HG02840 (cell line): ENCODE results near the gene MSX1.
"Not testable (repeated sequence)": the region's sequence is repeated elsewhere in the genome, so short reads cannot be mapped to it uniquely, and the experiment has no call there.

Source experiments
- ATAC-seq: cut with Tn5 transposase; IDR thresholded peaks from one replicate; pipeline ENCODE4 v1.9.1; 2021; ENCODE audit warnings: mild to moderate bottlenecking, moderate library complexity, moderate number of reproducible peaks; ENCODE audit not compliant: unreplicated experiment, low FRiP score

The MSX1 gene

DNA sequence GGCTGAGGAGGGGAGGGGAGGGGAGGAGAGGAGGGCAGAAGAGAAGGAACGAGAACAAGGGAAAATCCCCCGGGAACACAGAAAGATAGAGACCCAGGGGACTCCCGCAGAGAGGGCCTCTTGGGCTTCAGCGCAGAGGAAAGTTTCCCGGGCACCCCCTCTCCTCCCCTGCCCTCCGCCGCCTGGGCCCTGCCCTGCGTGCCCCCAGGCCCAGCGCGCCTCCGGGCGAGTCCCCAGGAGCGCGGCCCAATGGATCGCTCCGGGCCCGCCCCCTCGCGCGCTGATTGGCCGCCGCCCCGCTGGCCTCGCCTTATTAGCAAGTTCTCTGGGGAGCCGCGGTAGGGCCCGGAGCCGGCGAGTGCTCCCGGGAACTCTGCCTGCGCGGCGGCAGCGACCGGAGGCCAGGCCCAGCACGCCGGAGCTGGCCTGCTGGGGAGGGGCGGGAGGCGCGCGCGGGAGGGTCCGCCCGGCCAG is at the start of gene MSX1:
Gene MSX1 (plus strand): TSS at position 341 of the 474 bp plus-strand sequence. CDS start 235 bp downstream, outside the sequence.
- peak; percentile 73 for ATAC-seq

- no peak for ATAC-seq
These were observed 49.2 kb upstream of the MSX1 start for GRCh38 chr4:4810092-4810774.

DNA sequence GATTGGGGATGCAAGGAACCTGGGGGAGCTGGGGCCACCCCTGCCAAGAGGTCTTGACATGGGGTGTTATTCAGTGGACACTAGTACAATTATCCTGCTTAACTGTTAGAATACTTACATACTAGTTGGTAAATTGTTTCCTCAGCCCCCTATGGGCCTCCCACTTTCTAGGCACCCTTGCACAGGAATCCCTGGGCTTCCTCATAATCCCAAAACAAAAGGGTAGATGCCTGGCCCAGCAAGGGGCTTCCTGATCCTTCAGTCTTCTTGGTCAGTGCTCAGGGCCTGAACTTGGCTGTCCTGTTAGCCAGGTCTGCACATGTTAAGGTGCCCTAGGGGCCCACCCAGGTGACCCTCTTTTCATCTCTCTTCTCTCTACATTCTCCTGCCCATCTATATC is 48.7 kb upstream of the MSX1 start:
- ATAC-seq: no peak

DNA sequence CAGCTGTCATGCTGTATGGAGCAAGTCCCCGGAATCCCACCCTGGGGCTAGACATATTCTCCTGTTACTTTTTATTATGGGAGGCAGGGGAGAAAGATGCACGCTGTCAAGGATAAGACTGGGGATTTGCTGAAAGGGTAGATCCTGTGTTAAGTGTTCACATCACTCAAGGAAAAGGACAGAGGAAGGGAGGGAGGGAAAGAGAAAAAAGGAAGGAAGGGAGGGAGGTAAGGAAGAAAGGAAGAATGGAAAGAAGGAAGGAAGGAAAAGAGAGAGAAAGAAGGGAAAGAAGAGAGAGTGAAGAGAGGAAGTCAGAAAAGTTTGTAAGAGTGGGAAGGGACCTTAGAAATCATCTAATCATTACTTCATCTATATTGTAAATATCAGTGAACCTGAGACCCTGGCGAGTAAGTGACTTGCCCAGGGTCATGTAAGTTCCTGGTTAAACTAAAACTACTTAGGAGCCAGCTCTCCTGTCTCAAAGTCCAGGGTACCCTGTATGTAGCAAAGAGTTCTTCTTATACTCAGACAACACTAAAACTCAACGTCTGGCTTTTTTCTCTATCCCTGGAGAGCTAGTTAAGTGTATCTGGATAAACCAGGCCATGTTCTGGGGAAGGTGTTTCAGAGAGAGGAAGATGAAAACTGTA is 47.2 kb upstream of the MSX1 start:
- ATAC-seq: no peak

- no peak for ATAC-seq
These were observed 40.9 kb upstream of the MSX1 start for GRCh38 chr4:4818415-4819212.

DNA sequence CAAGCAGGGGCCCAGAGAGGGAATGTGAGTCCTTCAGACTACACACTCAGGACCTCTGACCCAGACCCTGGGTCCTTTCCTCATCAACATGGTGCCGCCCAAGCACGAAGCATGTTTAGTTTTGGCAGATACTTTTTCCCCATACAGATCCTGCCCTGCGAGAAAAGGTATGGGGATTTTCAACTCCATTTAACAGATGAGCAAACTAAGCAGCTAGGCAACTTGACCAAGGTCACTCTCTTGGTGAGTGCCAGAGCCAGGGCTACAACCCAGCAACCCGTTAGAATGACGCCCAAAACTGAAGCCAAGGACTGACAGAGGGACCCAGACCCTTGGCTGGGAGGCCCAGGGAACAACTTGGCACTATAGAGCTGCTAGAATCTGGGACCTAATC is 40.3 kb upstream of the MSX1 start:
- no peak for ATAC-seq

GRCh38 chr4:4820261-4820660 is 39.2 kb upstream of the MSX1 start:
- ATAC-seq: no peak

DNA sequence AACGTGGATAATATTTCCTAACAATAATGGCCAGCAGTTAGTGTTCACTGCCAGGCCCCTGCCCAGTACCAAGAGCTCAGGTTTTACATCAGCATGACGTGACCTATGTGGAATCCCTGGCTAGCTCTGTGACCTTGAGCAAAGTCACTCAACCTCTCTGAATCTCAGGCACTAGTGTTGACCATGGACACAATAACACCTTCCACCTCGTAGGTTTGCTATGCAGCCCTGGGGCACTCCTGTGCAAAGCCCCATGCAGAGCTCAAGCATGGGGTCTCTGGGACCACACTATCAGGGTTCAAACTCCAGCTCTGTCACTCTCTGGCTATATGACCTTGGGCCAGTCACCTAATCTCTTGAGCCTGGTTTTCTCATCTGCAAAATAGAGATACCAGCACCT is 38.7 kb upstream of the MSX1 start:
- no peak for ATAC-seq

DNA sequence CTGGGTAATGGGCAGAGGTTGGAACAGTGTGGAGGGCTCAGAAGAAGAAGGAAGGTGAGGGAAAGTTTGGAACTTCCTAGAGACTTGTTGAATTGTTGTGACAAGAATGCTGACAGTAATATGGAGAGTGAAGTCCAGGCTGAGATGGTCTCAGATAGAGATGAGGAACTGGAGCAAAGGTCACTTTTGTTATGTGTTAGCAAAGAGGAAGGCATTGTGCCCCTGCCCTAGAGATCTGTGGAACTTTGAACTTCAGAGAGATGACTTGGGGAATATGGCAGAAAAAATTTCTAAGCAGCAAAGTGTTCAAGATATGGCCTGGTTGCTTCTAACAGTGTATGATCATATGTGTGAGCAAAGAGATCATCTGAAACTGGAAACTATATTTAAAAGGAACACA is 37.9 kb upstream of the MSX1 start:
- no peak for ATAC-seq

GRCh38 chr4:4822286-4822685 is 37.2 kb upstream of the MSX1 start:
- ATAC-seq: not testable (repeated sequence)

DNA sequence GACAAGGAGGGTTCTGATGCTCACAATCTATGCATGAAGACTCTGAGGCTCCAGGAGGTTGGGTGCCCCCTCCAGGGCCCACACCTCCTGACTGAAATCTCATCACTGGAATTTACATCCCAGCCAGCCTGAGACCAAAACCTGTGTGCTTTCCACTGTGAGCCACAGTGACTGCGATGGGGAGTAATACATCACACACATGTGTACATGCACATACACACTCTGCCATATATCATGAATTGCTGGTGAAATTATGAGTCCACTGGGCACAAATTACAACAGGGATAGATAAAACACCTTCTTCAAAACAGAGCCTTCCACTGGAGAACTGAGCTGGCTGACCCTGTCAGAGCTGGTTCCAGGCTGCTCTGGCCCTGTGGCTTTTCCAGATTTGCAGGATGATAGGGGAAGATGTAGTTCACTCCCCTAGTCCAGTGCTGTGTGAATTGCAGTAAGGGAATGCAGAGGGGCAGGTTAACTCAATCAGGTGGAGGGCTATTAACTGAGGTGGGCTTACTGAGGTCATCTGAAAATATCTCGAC is 35.8 kb upstream of the MSX1 start:
- no peak for ATAC-seq

DNA sequence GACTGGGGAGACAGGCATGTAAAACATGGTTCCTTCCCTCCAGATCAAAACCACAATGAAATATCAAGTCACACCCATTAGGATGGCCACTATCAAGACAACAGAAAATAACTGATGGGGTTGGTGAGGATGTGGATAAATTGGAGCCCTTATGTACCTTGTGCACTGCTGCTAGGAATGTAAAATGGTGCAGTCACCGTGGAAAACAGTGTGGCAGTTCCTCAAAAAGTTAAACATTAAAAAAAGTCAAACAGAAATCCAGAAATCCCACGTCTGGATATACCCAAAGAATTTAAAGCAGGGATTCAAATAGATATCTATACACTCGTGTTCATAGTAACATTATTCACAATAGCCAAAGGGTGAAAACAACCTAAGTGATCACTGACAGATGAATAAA is 35.2 kb upstream of the MSX1 start:
- ATAC-seq: no peak

GRCh38 chr4:4825431-4825830 is 34.0 kb upstream of the MSX1 start:
- no peak for ATAC-seq

- ATAC-seq: no peak
These were observed 29.6 kb upstream of the MSX1 start for GRCh38 chr4:4829837-4830236.

GRCh38 chr4:4831266-4831665 is 28.2 kb upstream of the MSX1 start:
- ATAC-seq: no peak

DNA sequence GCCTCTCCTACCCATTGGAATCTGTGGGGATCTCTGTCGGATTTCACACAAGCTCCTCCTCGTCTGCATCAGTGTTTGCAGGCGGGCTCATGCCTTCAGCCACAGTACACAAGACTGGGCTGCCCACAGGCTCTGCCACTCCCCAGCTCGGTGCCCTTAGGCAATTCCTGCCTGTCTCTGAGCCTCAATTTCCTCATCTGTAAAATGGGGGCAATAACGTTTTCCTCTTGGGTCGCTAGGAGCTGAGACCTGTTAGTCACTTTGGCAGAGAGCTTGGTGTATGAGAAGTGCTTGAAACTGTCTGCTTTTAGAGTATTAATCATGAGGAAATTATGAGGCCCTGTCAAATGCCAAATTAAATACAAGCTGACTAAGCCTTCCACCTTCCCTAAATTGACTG is 27.6 kb upstream of the MSX1 start:
- no peak for ATAC-seq

DNA sequence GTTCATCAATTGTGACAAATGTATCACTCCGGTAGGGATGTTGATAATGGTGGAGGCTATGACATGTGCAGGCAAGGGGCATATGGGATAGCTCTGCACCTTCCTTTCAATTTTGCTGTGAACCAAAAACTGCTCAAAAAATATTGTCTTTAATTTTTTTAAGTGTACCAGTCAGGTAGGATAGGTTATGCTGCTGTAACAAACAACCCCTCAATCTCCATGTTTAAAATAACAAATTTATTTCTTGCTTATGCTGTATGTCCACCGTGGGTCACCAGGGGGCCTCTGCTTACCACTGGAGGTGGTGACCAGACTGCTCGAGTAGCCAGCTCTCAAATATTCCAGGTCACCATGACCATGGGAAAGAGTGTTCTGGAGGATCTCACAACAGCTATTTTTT is 23.4 kb upstream of the MSX1 start:
- no peak for ATAC-seq

GRCh38 chr4:4837316-4837715 is 22.1 kb upstream of the MSX1 start:
- ATAC-seq: no peak

- ATAC-seq: no peak
These were observed 21.2 kb upstream of the MSX1 start for GRCh38 chr4:4838051-4838935.
